Sigmoid colon (tissue), 7 donors: Measurements from ENCODE around the gene MASP2. TPM values are rescaled to one million over a fixed set of nuclear protein-coding genes. Genes with fewer than 3 reads are reported as not detected.
"Not testable (repeated sequence)": the region's sequence is repeated elsewhere in the genome, so short reads cannot be mapped to it uniquely, and the experiment has no call there.

ENCODE experiments used
- DNase-seq: peaks from one replicate; pipeline ENCODE4 v3.0.0-alpha.2; 2019
- H3K27ac ChIP-seq, 4 donors: fragments of 200-600 bp; sonication (generic); one replicate each; pipeline ENCODE4 v1.5.1; 2016 to 2019; ENCODE audit warnings: mild to moderate bottlenecking in 1 of 4
- H3K27me3 ChIP-seq, 3 donors: fragments of 200-600 bp; sonication (generic); one replicate each; pipeline ENCODE4 v1.5.1; 2019; ENCODE audit warnings: mild to moderate bottlenecking in 1 of 3
- H3K36me3 ChIP-seq, 4 donors: fragments of 200-600 bp; sonication (generic); one replicate each; pipeline ENCODE4 v1.5.1; 2016 to 2019
- H3K4me1 ChIP-seq, 4 donors: fragments of 200-600 bp; sonication (generic); one replicate each; pipeline ENCODE4 v1.5.1; 2017 to 2019
- H3K4me3 ChIP-seq, 4 donors: fragments of 200-600 bp; sonication (generic); one replicate each; pipeline ENCODE4 v1.5.1; 2017 to 2019; ENCODE audit warnings: mild to moderate bottlenecking in 2 of 4, moderate library complexity in 1 of 4
- H3K9me3 ChIP-seq, 4 donors: fragments of 200-600 bp in 3 of 4; sonication (generic) in 3 of 4; one replicate each; pipeline versions ENCODE4 v1.5.1 to v1.6.1; 2013 to 2019
- CTCF ChIP-seq, 4 experiments: fragments of 450-650 bp in 3 of 4; fragments of 200-600 bp in 1 of 4; IDR thresholded peaks; one replicate each; pipeline ENCODE4 v1.5.1; 2016 to 2019; ENCODE audit warnings: antibody characterized with exemption in 4 of 4, mild to moderate bottlenecking in 3 of 4, moderate library complexity in 2 of 4
- EP300 ChIP-seq, 4 donors: sonication (generic); formaldehyde crosslinking; IDR thresholded peaks; one replicate each; pipeline ENCODE4 v1.6.1; 2017; ENCODE audit warnings: antibody characterized with exemption in 4 of 4
- POLR2A ChIP-seq, 2 donors: fragments of 450-650 bp; IDR thresholded peaks; one replicate each; pipeline ENCODE4 v1.6.1; 2016; ENCODE audit warnings: antibody characterized with exemption in 2 of 2, mild to moderate bottlenecking in 2 of 2, moderate library complexity in 2 of 2
- POLR2AphosphoS5 ChIP-seq, 4 donors: sonication (generic); formaldehyde crosslinking; IDR thresholded peaks; one replicate each; pipeline ENCODE4 v1.6.1; 2017; ENCODE audit warnings: antibody characterized with exemption in 4 of 4
- WGBS, 2 donors: extraction: QIAGEN DNeasy Blood & Tissue Kit; methylation state at CpG; one replicate each; pipeline ENCODE4 v1.1.7; 2013; 5-methylcytosine and 5-hydroxymethylcytosine counted together
- intact Hi-C: fragments of 100-400 bp; cut with DNase I; formaldehyde crosslinking; loops from one replicate; pipeline ENCODE4 v1.15.1; 2023
- polyA plus RNA-seq, 3 donors: library from polyadenylated mRNA; stranded (reverse); fragments of 200-250 nt; gene quantifications; one replicate each; pipeline ENCODE4 v1.2.3, GENCODE V29; 2013
- total RNA-seq, 4 donors: library from RNA; depleted of rRNA; stranded (reverse); fragments of >200 nt; gene quantifications; one replicate each; pipeline ENCODE4 v1.1.0, GENCODE V29; 2016
- donor health status: healthy with polysubstance abuse.
- donor health status: Bipolar disorder and iron deficiency.
- donor health status: healthy.

MASP2 gene
- total and polyA plus RNA-seq, 7 donors: 0.03 TPM; not detected in 6

DNA sequence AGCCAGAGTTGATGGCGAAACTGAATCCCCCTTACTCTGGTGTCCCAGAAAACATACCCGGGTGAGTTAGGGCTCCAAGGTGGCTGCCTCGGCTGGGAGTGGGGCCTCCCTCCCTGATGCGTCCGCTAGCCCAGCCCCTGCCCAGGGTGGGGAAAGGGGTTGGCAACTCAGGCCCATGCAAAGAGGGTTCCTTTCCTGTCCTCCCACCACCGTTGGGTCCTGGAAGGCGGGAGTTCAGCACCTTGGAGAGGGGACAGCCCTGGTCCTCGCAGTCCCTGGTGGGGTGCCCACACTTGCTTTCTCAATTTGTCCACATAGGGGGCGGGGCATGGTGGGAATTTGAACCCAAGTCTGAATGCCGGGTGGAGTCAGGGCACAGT lies 6.7 kb upstream of the MASP2 start:
- DNase-seq: no peak
- intact Hi-C loops: no loop called here
- TF ChIP-seq POLR2A (IDR thresholded peaks at IDR 0.05): no peak
- TF ChIP-seq POLR2AphosphoS5 (IDR thresholded peaks at IDR 0.05): no peak
- TF ChIP-seq EP300 (IDR thresholded peaks at IDR 0.05): no peak
- TF ChIP-seq CTCF (IDR thresholded peaks at IDR 0.05): no peak
- Histone ChIP-seq H3K27ac (no peak overlapping the region), H3K27me3 (peaks cover 0 to 13% (median 0%) of the 10 kb centered on the region in 3 donors), H3K9me3 (no peaks in the 10 kb centered on the region), H3K36me3 (peaks cover 0 to 36% (median 7%) of the 10 kb centered on the region in 4 donors), H3K4me1 (peaks cover 0 to 10% (median 5%) of the 10 kb centered on the region in 4 donors), H3K4me3 (no peak overlapping the region)
- 62 to 74% methylated on average over 10 of the region's 10 CpGs for WGBS, 2 donors

DNA sequence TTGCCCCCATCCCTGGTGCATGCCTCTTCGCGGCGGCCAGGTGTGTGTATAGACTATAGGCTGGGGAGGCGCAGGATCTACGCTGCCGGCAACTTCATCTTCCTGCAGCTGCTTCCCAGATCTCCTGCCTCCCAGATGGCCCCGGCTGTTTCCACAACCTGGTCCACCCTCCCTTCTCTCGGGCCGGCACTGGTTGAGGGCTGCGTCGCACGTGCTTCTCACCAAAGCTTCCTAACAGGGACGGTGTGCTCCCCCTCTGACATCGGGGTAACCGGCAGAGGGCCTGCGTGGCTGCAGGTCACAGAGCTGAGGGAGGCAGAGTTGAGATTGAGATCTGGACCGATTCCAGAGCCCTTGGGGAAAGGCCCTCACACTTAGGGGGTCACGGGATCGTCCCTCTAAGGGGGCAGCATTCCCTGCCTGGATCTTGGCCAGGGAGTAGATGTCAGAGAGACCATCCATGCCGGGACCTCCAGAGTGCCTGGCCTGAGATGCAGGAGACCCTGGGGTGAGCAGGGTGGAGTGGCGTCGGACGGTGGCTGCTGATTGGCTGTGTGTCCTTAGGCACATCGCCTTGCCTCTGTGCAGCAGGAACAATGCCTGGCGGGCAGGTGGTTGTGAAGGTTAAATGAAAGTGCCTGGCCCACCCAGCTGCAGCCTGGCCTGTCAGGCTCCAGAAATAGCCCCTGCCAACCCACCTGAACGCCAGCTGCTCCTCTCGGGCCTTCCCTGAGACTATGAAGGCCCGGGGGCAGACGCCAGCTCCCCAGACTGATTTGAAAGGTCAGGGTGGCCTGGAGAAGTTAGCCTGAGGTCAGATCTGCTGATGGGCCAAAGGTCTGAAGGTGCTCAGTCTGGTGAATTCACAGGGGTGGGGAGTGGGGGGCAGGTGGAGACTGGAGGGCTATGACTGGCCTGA lies 6.1 kb upstream of the MASP2 start:
- intact Hi-C loops: no loop called here
- Histone ChIP-seq H3K36me3 (peaks cover 0 to 34% (median 7%) of the 10 kb centered on the region in 4 donors), H3K27ac (no peak overlapping the region)

GRCh38 chr1:11051781-11052511 lies 4.9 kb upstream of the MASP2 start:
- Histone ChIP-seq H3K4me3 (no peak overlapping the region), H3K27ac (no peak overlapping the region), H3K27me3 (peaks cover 0 to 13% (median 0%) of the 10 kb centered on the region in 3 donors), H3K4me1 (peaks cover 0 to 7% (median 0%) of the 10 kb centered on the region in 4 donors), H3K36me3 (peaks cover 0 to 23% (median 7%) of the 10 kb centered on the region in 4 donors), H3K9me3 (no peaks in the 10 kb centered on the region)
- TF ChIP-seq CTCF (IDR thresholded peaks at IDR 0.05): no peak
- no peak for TF ChIP-seq POLR2A (IDR thresholded peaks at IDR 0.05)
- no peak for TF ChIP-seq EP300 (IDR thresholded peaks at IDR 0.05)
- TF ChIP-seq POLR2AphosphoS5 (IDR thresholded peaks at IDR 0.05): no peak
- no peak for DNase-seq
- 45 to 56% methylated on average over 19 of the region's 19 CpGs for WGBS, 2 donors
- intact Hi-C loops: no loop called here

More for the DNA sequence above, 6.1 kb upstream of the MASP2 start:
- H3K4me3 ChIP-seq: no peak overlapping the region
- H3K9me3 ChIP-seq: no peaks in the 10 kb centered on the region
- peaks cover 0 to 7% (median 0%) of the 10 kb centered on the region in 4 donors for H3K4me1 ChIP-seq
- DNase-seq: no peak
- H3K27me3 ChIP-seq: peaks cover 0 to 13% (median 0%) of the 10 kb centered on the region in 3 donors
- WGBS, 2 donors: 23 to 33% methylated on average over 29 of the region's 29 CpGs
- TF ChIP-seq POLR2A (IDR thresholded peaks at IDR 0.05): no peak
- TF ChIP-seq EP300 (IDR thresholded peaks at IDR 0.05): no peak
- TF ChIP-seq CTCF (IDR thresholded peaks at IDR 0.05): no peak
- TF ChIP-seq POLR2AphosphoS5 (IDR thresholded peaks at IDR 0.05): no peak

GRCh38 chr1:11051121-11051520 lies 4.1 kb upstream of the MASP2 start:
- 90 to 93% methylated on average over 10 of the region's 10 CpGs for WGBS, 2 donors
- H3K9me3 ChIP-seq, H3K4me1 ChIP-seq, DNase-seq, H3K4me3 ChIP-seq, H3K27ac ChIP-seq, intact Hi-C loops: not testable (repeated sequence)
- peaks cover 0 to 13% (median 0%) of the 10 kb centered on the region in 3 donors for H3K27me3 ChIP-seq
- H3K36me3 ChIP-seq: peaks cover 0 to 15% (median 3%) of the 10 kb centered on the region in 4 donors

DNA sequence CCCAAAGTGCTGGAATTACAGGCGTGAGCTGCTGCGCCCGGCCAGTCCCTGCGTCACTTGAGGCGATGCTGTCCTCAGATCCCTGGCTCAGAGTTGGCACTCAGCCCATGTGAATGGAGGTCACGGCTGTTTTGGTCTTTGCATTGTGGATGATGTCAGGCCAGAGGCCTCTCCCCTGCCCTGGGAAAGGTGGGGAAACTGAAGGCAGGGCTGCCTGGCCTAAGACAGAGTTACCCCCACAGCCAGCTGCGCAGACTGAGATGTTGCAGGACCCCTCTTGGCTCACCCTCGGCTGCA lies 821 bp downstream of the MASP2 start:
- TF ChIP-seq CTCF (IDR thresholded peaks at IDR 0.05) (no peak), POLR2A (IDR thresholded peaks at IDR 0.05) (no peak), POLR2AphosphoS5 (IDR thresholded peaks at IDR 0.05) (no peak), EP300 (IDR thresholded peaks at IDR 0.05) (no peak)
- H3K27ac ChIP-seq: no peak overlapping the region
- no peaks in the 10 kb centered on the region for H3K9me3 ChIP-seq
- 39 to 80% methylated on average over 8 of the region's 8 CpGs for WGBS, 2 donors
- no peaks in the 10 kb centered on the region for H3K27me3 ChIP-seq
- no peaks in the 10 kb centered on the region for H3K4me1 ChIP-seq
- H3K36me3 ChIP-seq: no peaks in the 10 kb centered on the region
- intact Hi-C loops: no loop called here
- H3K4me3 ChIP-seq: no peak overlapping the region
- DNase-seq: peak; percentile 40
